Epithelial cell of esophagus (primary cell): ENCODE data around the gene METTL13.

Source experiments
- DNase-seq: peaks from one replicate; pipeline ENCODE4 v3.0.0; 2010; ENCODE audit warnings: low read depth
- H3K4me3 ChIP-seq: 2 replicates; pipeline ENCODE4 v1.5.1; 2011; ENCODE audit warnings: mild to moderate bottlenecking, low read length, control low read depth
- CTCF ChIP-seq: IDR thresholded peaks from 2 replicates; pipeline ENCODE4 v1.5.1; 2011; ENCODE audit warnings: low read depth, mild to moderate bottlenecking, low read length, control low read depth, inconsistent platforms; ENCODE audit not compliant: insufficient read depth; ENCODE audit errors: missing control alignments

The METTL13 gene

GRCh38 chr1:171826973-171827372 lies 45.5 kb downstream of the METTL13 start:
- no peak for TF ChIP-seq CTCF
- no peak overlapping the region for H3K4me3 ChIP-seq
- DNase-seq = no peak

GRCh38 chr1:171828794-171829193 lies 47.3 kb downstream of the METTL13 start:
- DNase-seq = no peak
- no peak for TF ChIP-seq CTCF
- H3K4me3 ChIP-seq = no peak overlapping the region

GRCh38 chr1:171833091-171833825 lies 51.8 kb downstream of the METTL13 start:
- DNase-seq = no peak
- no peak overlapping the region for H3K4me3 ChIP-seq
- TF ChIP-seq CTCF = no peak

- DNase-seq = no peak
- H3K4me3 ChIP-seq = no peak overlapping the region
- no peak for TF ChIP-seq CTCF
Measured at GRCh38 chr1:171834821-171835220, 53.4 kb downstream of the METTL13 start.

GRCh38 chr1:171835891-171836290 lies 54.4 kb downstream of the METTL13 start:
- no peak for DNase-seq
- no peak overlapping the region for H3K4me3 ChIP-seq
- TF ChIP-seq CTCF = no peak

DNA sequence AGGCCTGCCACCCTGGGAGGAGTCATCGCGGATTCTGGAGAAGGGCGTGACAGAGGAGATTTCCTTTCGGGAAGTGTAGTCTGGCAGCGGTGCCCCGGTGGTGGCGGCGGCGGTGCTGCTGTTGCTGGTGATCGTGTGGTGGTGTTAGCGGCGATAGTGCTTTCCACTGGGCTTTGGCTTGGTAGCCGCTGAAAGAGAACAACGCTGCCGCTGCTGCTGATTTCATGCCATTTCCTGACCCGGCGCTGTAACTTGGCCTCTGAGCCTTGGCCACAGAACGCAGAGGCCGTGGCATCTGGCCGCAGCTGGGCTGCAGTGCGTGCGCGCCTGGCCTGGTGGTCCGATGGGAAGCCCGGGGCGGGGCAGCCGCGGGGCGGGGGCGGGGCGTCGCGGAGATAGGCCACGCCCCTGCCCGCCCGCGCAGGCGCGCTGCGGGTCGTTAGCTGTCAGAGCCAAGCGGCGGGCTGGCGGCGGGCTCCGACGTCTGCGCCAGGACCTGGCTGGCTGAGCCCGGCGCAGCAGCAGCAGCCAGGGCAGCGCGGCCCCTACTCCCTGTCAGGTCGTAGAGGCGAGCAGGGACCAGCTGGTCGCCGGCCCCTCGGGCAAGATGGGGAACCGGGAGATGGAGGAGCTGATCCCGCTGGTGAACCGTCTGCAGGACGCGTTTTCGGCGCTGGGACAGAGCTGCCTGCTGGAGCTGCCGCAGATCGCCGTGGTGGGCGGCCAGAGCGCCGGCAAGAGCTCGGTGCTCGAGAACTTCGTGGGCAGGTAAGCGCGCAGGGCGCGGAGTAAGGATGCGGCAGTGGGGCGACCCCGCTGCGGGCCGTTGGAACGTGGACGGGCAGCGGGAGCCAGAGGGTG lies 59.8 kb downstream of the METTL13 start, which contains the start of gene DNM3:
Gene DNM3, plus strand, starts transcription at position 449 of the 861 bp plus-strand sequence. Its CDS starts 159 bp downstream, at position 608.
- DNase-seq = peak; percentile 78
- peak within 1 kb of the TSS; percentile 78 for H3K4me3 ChIP-seq
- no peak for TF ChIP-seq CTCF
